WERI-Rb-1 (cell line): ENCODE data around the gene PHF13.
A peak's percentile ranks its signal among the peaks of the same experiment; 100 is the strongest.

Source experiments
- DNase-seq: peaks from one replicate; pipeline ENCODE4 v3.0.0-alpha.2; 2020
- H3K27ac ChIP-seq: fragments of 250-450 bp; sonication (Bioruptor Pico); 2 replicates; pipeline ENCODE4 v1.5.1; 2020; ENCODE audit warnings: mild to moderate bottlenecking, moderate library complexity
- H3K27me3 ChIP-seq: fragments of 250-450 bp; sonication (Bioruptor Pico); 2 replicates; pipeline ENCODE4 v1.5.1; 2021; ENCODE audit warnings: mild to moderate bottlenecking, low read depth, moderate library complexity; ENCODE audit not compliant: insufficient read depth, severe bottlenecking
- H3K36me3 ChIP-seq: fragments of 250-450 bp; sonication (Bioruptor Pico); 2 replicates; pipeline ENCODE4 v1.5.1; 2020; ENCODE audit warnings: mild to moderate bottlenecking, moderate library complexity
- H3K4me3 ChIP-seq: 2 replicates; pipeline ENCODE4 v1.5.1; 2011; ENCODE audit warnings: low read depth, mild to moderate bottlenecking, control low read depth, low read length
- H3K9me3 ChIP-seq: fragments of 250-450 bp; sonication (Bioruptor Pico); 2 replicates; pipeline ENCODE4 v1.5.1; 2021; ENCODE audit warnings: mild to moderate bottlenecking, moderate library complexity; ENCODE audit not compliant: severe bottlenecking
- TF ChIP-seq, protein P1 (sequence below): IDR thresholded peaks from 2 replicates; pipeline ENCODE4 v1.5.1; 2011; ENCODE audit warnings: low read depth, mild to moderate bottlenecking, control low read depth, inconsistent platforms, low read length

Gene PHF13

DNA sequence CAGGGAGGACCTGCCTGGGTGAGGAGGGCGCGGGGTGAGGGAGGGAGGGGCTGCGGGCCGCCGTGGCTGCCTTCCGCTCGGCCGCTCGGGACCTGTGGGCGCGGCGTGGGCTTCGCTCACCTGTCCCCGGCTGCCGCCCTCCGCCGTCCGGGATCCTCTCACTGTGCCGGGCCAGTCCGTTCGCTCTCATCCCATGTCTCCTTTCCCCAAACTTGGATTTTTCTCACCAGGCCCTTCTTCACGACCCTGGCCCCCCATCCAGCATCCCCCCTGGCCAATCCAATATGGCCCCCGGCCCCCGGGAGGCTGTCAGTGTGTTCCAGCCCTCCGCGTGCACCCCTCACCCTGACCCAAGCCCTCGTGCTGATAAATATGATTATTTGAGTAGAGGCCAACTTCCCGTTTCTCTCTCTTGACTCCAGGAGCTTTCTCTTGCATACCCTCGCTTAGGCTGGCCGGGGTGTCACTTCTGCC lies 33.4 kb upstream of the PHF13 start:
- no peaks in the 10 kb centered on the region for H3K27me3 ChIP-seq
- H3K9me3 ChIP-seq: no peaks in the 10 kb centered on the region
- H3K27ac ChIP-seq: peak overlapping the region; percentile 88
- H3K36me3 ChIP-seq: peaks cover 29% of the 10 kb centered on the region
- DNase-seq: no peak
- TF ChIP-seq, protein P1, sequence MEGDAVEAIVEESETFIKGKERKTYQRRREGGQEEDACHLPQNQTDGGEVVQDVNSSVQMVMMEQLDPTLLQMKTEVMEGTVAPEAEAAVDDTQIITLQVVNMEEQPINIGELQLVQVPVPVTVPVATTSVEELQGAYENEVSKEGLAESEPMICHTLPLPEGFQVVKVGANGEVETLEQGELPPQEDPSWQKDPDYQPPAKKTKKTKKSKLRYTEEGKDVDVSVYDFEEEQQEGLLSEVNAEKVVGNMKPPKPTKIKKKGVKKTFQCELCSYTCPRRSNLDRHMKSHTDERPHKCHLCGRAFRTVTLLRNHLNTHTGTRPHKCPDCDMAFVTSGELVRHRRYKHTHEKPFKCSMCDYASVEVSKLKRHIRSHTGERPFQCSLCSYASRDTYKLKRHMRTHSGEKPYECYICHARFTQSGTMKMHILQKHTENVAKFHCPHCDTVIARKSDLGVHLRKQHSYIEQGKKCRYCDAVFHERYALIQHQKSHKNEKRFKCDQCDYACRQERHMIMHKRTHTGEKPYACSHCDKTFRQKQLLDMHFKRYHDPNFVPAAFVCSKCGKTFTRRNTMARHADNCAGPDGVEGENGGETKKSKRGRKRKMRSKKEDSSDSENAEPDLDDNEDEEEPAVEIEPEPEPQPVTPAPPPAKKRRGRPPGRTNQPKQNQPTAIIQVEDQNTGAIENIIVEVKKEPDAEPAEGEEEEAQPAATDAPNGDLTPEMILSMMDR: no peak
- peak overlapping the region; percentile 81 for H3K4me3 ChIP-seq

DNA sequence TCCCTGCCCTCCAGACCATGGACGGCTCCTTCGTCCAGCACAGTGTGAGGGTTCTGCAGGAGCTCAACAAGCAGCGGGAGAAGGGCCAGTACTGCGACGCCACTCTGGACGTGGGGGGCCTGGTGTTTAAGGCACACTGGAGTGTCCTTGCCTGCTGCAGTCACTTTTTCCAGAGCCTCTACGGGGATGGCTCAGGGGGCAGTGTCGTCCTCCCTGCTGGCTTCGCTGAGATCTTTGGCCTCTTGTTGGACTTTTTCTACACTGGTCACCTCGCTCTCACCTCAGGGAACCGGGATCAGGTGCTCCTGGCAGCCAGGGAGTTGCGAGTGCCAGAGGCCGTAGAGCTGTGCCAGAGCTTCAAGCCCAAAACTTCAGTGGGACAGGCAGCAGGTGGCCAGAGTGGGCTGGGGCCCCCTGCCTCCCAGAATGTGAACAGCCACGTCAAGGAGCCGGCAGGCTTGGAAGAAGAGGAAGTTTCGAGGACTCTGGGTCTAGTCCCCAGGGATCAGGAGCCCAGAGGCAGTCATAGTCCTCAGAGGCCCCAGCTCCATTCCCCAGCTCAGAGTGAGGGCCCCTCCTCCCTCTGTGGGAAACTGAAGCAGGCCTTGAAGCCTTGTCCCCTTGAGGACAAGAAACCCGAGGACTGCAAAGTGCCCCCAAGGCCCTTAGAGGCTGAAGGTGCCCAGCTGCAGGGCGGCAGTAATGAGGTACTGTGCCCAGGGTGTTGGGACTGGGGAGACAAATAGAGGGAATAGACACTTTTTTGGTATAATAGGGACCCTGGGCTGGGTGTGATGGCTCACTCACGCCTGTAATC lies 32.7 kb upstream of the PHF13 start:
- no peak for DNase-seq
- H3K27ac ChIP-seq: peak overlapping the region; percentile 88
- H3K36me3 ChIP-seq: peaks cover 29% of the 10 kb centered on the region
- TF ChIP-seq, protein P1: 0 out of 2 replicates have a peak, but pooled peaks have one; percentile 3
- H3K27me3 ChIP-seq: no peaks in the 10 kb centered on the region
- peak overlapping the region; percentile 81 for H3K4me3 ChIP-seq
- H3K9me3 ChIP-seq: no peaks in the 10 kb centered on the region

DNA sequence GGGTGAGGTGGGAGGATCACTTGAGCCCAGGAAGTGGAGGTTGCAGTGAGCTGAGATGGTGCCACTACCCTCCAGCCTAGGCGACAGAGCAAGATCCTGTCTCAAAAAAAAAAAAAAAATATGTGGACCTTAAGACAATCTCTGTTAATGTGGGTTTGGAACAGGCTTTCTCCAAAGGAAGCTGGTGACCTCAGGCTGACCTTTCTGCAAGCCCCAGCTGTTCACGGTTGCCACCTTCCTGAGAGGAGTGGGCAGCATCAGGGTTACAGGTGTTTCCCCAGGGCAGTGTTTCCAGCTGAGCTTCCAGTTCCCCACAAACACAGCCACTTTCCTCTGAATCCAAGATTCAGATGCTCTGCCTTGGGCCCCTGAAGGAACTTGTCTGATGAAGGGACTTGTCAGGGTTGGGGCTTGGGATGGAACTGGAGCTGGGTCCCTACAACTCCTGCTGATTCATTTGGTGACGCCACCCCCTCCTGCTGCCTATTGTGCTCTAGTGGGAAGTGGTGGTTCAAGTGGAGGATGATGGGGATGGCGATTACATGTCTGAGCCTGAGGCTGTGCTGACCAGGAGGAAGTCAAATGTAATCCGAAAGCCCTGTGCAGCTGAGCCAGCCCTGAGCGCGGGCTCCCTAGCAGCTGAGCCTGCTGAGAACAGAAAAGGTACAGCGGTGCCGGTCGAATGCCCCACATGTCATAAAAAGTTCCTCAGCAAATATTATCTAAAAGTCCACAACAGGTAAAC lies 31.8 kb upstream of the PHF13 start:
- Histone ChIP-seq H3K36me3 (peaks cover 30% of the 10 kb centered on the region), H3K4me3 (no peak overlapping the region), H3K9me3 (no peaks in the 10 kb centered on the region), H3K27me3 (no peaks in the 10 kb centered on the region), H3K27ac (no peak overlapping the region; the same call in 1 of the 2 replicates)
- TF ChIP-seq, protein P1: no peak
- DNase-seq: no peak

DNA sequence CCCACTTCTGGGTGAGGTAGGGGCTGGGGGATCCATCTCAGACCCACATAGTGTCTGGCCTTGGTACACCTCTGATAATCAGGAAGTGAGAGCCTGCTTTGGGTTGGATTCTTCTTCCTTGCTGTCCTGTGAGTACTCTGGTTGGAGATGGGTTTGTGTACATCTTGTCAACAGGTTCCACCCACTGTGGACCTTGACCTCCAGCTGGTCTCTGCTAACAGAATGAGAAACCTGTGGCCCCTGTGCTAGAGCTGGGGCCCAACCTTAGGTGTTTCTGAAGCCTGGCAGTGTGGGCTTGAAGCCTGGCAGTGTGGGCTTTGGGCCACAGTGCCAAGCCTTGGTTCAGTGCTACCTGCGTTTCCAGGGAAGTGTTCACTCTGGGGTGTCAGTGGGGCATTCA lies 31.2 kb upstream of the PHF13 start:
- H3K9me3 ChIP-seq: no peaks in the 10 kb centered on the region
- TF ChIP-seq, protein P1: no peak
- no peak overlapping the region for H3K4me3 ChIP-seq
- peak overlapping the region; percentile 14 for H3K27ac ChIP-seq
- no peaks in the 10 kb centered on the region for H3K27me3 ChIP-seq
- no peak for DNase-seq
- peaks cover 37% of the 10 kb centered on the region for H3K36me3 ChIP-seq

DNA sequence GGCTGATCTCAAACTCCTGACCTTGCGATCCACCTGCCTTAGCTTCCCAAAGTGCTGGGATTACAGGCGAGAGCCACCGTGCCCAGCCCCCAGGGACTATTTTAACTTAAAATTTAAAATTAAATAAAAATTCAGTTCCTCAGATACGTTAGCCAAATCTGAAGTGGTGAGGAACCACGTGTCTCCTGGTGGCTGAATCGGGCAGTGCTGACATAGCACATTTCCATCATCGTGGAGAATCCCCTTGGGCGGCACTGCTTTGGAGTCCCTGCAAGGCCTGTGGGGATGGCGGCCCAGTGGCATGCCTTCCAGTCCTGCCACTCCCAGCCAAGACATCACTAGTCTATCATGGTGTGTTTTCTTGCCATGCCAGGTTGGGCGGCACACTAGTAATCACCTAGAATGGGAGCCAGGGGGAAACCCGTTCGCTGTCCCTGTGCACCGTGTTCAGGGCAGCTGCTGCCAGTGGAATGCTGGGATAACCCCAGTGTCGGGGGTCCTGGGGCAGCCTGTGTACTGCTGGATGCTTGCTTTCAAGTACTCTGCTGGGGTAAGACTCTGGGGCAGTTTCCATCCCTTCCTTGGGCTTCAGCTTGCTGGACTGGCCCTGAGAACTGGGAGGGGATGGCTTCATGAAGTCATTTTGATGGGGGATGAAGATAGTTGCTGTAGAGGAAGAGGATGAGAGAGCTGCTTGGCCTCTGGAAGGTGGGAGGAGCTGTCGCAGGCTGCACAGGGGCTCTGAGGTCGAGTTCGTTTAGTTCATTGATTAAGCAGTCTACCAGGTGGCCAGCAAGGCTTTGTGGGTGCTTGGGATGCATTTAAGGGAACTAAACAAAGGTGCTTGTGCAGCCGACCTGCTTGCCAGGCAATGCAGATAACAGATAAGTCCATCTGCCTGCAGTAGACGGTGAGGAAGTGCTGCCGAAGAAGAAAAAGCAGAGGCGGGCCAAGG lies 29.1 kb upstream of the PHF13 start:
- H3K27ac ChIP-seq: peak overlapping the region; percentile 81
- H3K4me3 ChIP-seq: no peak overlapping the region
- peaks cover 57% of the 10 kb centered on the region for H3K36me3 ChIP-seq
- DNase-seq: no peak
- H3K27me3 ChIP-seq: no peaks in the 10 kb centered on the region
- no peaks in the 10 kb centered on the region for H3K9me3 ChIP-seq
- TF ChIP-seq, protein P1: peak; percentile 12; the same call in 1 of the 2 replicates
